GM19397 (cell line): ENCODE results near the gene DNLZ.

Experiments used
- ATAC-seq: cut with Tn5 transposase; IDR thresholded peaks from one replicate; pipeline ENCODE4 v1.9.1; 2021; ENCODE audit warnings: mild to moderate bottlenecking, moderate library complexity; ENCODE audit not compliant: unreplicated experiment

The DNLZ gene

GRCh38 chr9:136333486-136333885, 30.1 kb downstream of the DNLZ start:
- no peak for ATAC-seq

- ATAC-seq, result no peak
Measured at GRCh38 chr9:136333045-136333444, 30.5 kb downstream of the DNLZ start.

DNA sequence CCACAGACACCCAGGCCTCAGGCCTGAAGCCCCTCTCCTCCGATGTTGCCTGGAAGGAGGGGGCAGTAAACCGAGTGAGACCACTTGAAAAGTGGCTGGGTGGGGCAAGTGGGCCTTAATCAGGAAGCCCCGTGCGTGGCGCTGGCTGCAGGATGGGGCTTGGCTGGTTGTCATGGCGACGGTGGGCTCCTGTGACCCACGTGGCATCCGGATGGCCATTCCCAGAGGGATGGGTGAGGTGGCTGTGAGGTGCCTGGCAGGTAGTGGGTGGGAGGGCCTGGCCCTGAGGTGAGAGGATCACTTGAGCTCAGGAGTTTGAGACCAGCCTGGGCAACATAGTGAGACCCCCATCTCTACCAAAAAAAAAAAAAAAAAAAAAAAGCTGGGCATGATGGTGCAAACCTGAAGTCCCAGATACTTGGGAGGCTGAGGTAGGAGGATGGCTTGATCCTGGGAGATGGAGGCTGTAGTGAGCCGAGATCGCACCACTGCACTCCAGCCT, 31.0 kb downstream of the DNLZ start:
- no peak for ATAC-seq

DNA sequence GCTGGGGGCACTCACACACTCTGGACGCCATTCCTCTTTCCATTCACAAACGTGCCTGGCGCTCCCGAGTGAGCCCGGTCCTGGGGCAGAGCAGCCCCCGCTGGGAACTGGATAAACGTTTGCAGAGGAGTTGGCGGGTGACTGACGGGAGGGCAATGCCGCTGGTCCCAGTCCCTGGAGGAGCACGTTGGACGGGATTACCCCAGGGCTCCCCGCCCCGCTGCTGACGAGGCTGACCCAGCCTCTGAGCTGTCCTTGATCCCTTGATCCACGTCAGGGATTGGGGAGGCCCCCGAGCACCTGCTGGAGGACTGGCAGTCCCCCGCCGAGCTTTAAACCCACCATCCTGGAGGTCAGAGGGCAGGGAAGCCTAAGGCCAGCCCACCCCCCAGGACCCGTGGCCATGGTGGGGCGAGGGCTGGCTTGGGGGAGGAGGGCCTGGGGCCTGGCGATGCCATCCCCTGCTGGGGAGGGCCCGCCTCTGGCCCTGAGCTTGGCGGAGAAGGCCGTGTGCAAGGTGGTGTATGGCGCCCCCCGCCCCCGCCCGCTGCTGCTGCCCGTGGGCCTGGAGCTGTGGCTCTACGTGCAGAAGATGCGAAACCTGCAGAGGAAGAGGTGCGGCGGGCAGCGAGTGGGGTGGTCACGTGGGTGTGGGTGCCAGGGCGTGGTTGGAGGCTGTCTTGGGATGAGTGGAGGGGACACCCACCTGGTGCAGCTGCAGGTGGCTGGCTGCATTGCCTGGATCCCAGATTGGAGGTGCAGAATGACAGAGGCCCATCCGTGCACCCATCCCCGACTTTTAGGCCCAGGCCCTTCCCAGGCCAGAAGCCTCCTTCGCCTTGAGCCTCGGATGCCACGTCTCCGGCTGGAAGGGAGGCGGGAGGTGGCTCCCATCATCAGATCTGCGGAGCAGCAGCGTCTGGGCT, 31.7 kb downstream of the DNLZ start:
- no peak for ATAC-seq

DNA sequence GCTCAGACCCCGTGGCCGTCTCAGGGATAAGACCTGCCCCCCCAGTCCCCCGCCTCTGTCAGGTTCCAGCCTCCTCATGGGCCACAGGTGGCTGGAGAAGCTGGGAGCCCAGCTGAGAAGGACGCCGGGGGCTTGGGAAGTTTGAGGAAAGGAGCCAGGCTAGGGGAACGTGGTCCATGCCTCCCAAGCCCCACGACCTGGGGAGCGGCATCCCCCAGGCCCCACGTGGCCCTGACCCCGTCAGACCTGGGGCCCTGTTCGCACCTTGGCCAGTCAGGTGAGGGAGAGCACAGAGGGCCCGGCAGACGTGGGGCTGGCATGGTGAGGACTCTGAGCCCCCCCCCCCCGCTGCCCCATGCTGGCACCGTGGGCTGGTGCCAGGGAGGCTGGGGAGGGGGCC, 32.5 kb downstream of the DNLZ start:
- ATAC-seq, result no peak

DNA sequence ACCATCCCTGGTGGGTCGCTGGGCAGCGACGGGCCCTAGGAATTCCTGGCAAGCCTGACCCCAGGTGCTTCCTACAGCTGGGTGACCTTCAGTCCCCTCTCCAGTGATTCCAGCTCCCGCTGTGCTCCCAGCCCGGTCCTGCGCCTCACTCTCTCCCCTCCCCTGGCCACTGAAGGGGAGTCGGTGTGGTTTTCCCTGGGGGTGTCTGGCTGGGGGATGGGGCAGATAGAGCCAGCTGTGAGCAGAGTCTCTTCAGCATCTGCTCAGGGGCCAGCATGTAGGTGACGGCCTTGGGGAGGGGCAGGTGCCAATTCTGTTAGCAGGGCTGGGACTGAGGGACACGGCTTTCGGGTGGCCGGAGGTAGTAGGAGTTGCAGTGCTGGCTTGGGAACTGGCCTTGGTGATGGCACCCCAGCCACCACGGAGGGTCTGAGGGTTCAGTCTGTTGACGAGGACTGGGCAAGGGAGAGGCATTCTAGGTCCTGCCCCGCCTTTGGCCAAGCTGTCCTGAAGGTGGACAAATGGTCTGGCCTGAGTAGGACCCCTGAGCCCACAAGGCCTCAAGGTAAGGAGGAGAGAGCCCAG, 33.0 kb downstream of the DNLZ start:
- no peak for ATAC-seq

GRCh38 chr9:136329636-136330405, 33.7 kb downstream of the DNLZ start:
- no peak for ATAC-seq

DNA sequence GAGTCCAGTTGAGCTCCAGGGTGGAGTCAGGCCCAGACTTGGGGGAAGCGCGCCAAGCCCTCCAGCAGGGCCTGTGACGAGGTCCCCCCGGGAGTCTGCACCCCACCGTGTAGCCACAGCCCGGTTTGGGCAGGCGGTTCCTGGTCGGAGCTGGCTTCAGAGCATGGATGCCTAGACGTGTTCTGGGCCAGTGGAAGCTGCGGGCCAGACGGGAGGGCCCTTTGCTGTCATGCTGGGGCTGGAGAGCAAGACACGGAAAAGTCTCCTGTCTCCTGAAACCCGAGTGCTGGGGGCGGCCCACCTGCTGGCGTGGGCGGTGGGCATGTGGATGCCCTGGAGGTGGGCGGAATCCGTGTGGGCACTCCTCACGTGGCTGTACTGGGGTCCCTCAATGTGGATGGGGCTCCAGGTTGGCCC, 34.3 kb downstream of the DNLZ start:
- ATAC-seq, result no peak

GRCh38 chr9:136328622-136329041, 34.9 kb downstream of the DNLZ start:
- ATAC-seq, result no peak

DNA sequence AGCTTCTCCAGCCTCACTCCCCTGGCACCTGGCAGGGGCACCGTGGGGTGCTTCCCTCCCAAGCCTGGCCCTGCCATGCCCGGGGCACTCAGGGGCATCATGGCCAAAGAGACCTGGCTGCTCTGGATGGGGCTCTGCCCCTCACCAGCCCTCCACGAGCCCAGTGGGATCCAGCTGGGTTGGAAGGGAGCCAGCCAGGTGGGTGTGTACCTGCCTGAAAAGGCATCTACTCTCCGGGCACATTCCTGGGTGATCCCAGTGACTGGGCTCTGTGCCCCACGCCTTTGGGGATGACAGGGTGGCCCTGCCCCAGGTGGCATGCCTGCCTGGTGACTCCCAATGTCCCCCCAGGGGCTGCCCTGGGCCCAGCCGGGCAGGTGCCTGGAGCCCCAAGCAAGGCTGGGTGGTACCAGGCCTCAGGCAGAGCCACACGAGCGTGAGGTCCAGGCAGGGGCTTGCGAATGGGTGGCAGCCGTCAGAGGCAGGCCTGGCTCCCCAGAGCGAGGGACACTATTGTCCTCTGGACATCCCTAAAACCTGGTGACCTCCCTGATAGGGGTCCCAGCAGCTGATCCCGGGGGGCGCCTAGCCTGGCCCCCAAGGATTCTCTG, 35.4 kb downstream of the DNLZ start:
- no peak for ATAC-seq

- ATAC-seq, result no peak
Measured at GRCh38 chr9:136327304-136327974, 36.1 kb downstream of the DNLZ start, which contains the start of gene GPSM1. Gene GPSM1 (plus strand): TSS chr9:136327539. CDS start chr9:136327696, 157 bp downstream.

GRCh38 chr9:136326761-136327303, 36.7 kb downstream of the DNLZ start:
- no peak for ATAC-seq

GRCh38 chr9:136326061-136326760, 37.3 kb downstream of the DNLZ start:
- no peak for ATAC-seq

DNA sequence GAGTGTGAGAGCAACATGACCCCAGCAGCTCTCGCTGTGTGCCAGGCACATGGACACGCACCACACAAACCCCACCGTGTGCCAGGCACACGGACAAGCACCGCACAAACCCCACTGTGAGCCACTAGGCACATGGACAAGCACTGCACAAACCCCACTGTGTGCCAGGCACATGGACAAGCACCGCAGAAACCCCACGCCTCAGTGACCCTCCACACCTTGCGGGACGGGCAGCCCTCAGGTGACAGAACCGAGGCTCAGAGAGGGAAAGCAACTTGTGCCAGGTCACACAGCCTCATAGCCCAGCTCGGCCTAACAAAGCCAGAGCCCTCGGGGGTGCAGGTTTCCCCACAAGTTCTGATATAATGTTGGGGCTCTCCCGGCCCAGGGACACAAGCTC, 38.2 kb downstream of the DNLZ start:
- ATAC-seq, result no peak

DNA sequence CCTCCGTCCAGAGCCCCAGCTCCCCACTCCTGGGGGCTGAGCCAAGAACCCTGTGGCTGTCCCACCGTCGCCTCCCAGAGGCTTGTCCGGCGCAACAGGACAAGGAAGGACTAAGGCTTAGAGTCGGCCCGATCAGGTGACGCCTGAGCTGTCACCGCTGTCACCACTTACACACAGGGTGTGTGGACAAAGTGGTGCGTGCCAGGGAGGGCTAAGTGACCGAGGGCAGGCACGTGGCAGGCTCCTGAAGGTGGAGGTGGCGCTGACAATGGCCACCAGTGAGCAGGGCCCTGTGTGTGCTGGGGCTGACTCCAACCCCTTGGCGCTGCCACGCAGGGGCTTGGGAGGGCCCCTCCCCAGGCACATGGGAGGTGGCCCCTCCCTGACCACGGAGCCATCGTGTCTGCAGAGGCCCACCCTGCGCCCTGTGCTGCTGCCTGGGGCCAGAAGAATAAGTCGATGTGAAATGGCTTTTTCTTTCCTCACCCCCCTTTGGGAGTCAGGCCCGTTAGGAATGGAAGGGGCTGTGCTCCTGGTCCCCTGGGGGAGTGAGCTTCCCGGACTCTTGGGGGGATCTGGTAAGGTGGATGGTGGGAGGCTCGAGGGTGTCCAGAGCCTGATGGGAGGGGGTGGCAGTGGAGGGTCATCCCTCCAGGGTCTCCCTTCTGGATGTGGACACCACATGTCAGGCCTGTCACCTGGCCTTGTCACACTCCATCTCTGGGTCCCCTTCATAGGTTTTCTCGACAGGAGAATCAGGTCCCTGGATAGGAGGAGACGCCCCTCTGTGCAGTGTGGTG, 38.8 kb downstream of the DNLZ start:
- no peak for ATAC-seq

DNA sequence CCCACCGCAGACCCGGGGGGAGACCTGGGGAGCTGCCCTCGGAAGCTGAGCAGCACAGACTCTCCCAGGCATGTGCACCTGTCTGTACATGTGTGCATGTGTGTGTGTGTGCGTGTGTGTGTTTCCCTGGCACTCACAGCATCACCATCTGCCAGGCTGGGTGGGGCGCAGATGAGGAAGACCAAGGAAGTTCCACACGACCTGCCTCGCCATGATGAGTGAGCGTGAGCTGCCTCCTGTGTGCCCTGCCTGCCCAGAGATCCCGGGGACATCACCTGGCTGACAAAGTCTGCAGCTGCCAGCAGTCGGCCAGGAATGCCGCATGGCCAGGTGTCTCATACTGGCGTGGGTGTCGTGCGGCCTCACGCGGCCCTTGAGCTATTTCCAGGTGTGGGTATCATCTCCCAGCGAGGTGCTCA, 40.2 kb downstream of the DNLZ start:
- ATAC-seq, result no peak

DNA sequence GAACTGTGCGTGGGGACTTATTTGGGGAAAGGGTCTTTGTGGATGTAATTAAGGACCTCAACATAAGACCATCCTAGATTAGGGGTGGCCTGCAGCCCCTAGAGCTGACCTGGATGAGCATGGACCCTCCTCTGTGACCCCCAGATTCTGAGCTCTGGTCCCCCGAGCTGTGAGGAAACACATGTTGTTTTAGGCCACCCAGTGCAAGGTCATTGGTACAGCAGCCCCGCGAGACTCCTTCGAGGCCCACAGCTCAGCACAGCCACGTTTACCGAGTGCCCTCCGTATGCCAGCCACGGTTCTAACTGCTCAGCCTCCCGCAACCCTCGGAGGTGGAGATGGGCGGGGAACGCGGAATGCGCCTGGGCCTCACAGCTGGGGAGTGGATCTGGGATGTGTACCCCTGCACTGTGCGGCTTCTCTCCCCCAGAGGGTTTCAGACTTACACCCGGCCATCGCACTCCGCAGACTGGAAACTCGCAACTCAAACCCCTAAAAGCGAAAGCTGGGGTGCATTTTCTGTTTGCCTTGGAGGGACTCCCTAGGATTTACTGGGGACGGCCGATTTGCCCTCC, 40.7 kb downstream of the DNLZ start:
- no peak for ATAC-seq

DNA sequence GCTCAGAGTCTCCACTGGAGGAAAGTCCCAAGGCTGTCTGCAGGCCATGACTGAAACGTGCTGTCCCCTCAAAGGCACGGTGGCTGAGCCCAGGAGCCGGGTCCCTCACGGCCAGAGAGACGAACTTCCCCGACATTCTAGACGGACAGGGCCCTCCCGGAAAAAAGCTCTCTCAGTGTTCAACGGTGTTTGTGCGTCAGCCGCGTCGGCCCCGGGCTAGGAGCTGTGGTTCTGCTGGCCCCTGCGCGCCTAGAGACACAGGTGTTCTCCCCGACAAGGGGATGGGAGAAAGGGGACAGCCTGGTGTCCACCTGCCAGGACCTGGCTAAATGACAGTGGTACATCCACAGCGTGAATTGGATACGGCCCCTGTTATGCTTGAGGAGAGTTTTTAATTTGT, 42.0 kb downstream of the DNLZ start:
- ATAC-seq, result no peak
